Activated naive CD4-positive, alpha-beta T cell (primary cell): ENCODE measurements around the gene MYCN.

ENCODE experiments used
- DNase-seq, 4 experiments: peaks; one replicate each; lab custom pipeline; 2025; lab: John Stamatoyannopoulos, UW

The MYCN gene

DNA sequence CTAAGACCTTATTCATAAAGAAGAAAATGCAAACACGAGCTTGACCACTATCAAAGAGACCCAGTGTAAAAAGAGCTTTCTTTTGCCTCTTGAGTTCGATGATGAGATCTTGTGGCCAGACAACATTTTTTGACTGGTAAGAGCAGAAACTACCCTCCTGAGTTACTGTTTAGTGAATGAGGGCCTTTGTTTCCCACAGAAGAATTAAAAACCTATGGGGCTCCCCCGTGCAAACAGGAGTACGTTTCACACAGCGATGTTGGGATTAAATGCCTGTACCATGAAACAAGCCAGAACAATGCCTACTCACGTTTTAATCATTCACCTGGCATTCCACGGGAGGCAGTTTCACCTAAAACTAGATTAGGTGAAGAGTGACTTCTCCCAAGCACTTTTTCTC, 36.0 kb downstream of the MYCN start:
- DNase-seq = no peak

DNA sequence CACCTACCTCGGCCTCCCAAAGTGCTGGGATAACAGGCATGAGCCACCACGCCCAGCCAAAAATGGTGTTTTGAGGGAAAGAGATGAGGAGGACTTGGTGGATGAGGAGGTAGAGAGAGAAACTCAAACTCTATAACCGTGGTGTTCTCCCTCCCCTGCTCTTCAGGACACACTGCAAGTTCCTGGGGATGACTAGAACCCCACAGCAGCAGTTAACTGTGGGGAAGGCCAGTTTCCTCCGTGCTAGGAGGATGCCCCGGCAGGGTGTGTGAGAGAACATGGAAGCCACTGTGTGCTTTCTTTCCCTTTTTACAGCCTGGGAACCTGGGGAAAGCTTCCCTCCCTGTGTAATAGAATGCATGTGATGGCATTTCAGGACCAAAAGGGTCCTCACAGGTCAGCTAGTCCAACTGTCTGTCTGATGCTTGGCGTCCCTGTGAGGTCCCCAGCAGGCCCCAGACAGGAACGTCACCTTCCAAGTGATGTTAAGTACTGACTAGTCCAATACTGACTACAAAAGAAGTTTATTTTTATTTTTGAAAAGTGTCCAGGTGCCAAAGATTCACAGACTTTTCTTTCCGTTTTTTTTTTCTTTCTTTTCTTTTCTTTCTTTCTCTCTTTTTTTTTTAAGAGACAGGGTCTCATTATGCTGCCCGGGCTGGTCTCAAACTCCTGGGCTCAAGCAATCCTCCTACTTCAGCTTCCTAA, 38.9 kb downstream of the MYCN start:
- no peak for DNase-seq

DNA sequence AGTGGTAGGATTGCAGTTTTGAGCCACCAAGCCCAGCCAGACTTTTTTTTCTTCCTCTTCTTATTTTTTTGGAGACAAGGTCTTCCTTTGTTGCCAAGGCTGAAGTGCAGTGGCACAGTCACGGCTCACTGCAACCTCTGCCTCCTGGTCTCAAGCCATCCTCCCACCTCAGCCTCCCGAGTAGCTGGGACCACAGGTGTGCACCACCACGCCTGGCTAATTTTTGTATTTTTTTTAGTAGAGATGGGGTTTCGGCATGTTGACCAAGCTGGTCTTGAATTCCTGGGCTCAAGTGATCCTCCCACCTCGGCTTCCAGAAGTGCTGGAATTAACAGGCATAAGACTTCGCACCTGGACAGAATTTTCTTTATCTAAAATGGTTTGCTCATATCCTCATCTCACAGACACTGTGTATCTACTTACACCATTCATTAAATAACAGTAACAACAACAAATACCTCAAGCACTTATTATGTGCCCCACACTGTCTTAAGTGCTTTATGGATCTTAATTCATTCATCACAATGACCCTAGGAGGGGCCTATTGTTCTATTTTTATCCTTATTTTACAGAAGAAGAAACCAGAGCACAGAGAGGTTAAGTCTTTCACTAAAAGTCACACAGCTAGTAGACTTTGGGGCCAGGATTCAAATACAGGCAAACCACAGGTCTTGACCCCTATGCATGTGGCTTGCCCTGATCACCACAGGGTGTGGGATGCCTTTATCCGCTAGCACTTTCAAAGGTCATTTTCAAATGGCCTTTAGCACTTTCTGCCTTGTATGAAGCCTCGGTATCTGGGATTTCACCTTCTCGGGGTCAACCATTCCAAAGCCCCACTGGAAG, 39.6 kb downstream of the MYCN start:
- DNase-seq = no peak

DNA sequence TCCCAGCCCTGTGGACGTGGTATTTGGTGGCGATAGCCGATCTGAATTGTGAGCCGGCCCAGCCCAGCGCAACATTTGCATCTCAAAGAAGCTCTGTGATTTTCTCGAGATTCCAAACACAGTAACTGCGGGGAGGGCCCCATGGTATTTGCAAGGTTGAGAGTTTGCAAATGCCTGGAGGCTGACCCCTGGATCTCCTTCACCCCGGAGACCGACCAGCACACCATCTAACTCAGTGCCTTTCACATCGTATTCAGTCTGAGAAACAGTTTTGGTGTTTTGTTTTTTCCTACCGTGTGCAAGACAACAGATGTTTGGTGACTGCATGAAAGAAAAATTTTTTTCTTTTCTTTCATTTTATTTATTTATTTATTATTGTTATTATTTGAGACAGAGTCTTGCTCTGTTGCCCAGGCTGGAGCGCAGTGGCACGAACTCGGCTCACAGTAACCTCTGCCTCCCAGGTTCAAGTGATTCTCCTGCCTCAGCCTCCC, 40.3 kb downstream of the MYCN start:
- DNase-seq = no peak

DNA sequence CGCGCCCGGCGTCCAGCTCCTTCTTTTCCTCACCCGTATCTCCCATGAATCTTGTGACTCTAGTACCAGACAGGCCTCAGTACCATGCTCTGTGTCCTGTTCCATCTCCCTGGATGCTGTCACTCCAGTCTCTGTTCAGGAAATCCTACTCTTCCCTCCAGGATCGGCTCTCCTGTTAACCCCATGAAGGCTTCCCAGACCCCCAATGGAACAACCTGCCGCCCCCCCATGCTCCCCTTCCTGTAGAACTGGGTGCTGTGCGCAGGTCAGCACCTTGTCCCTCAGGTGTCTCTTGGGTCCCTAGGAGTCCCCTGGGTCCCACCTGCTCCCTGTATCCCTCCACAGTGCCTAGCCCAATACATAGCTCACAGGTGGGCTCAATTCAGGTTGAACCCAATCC, 41.3 kb downstream of the MYCN start:
- DNase-seq = no peak

DNA sequence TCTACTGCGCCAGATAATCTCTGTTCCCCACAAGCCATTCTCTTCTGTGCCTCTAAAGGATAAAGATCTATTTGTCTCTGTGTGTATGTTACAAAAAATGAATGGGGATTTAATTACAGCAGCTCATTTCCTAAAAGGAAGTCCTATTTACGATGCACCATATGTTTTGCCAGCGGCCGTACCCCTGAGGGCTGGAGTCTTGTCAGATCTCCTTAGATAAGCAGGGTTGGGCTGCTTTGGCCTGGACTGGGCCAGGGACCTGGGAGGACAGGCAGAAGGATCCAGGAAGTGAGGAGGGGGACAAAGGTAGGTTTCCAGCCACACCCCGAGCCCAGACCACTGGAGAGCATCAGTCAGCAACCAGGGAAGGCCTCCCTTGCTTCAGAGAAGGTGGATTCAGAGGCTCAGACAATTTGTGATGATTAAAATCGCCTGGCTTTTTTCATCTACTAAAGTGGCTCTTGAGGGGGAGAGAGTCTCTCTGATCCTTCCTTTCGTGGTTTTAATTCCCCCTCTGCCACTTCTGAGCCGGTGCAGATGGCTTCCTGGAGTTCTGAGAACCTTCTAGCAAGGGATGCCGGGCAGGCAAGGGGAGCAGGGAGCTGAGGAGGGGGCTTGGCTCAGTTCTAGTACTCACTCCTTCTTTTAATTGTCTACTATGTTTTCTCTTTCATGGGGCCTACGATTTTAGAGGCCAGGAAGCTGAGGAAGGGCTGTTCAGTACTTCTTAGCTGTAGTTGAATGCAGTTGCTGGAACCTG, 42.1 kb downstream of the MYCN start:
- no peak for DNase-seq

DNA sequence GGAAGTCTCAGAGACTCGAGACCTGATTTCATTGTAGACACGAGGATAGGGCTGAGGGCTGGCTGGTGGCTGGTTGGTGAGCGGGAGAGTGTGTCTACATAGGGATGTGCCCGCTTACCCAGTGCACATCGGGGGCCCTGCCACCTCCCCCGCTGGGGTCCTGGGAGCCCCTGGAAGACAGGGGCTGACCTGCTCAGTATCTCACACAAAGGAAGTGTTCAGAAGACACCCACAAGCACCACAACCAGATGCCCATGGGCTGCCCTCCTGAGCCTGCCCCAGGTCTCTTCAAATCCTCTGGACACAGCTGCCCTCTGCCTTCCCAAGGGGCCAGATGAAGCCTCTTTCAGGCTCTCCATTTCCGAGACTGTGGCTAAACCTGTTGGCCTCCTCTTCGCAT, 43.1 kb downstream of the MYCN start:
- no peak for DNase-seq

DNA sequence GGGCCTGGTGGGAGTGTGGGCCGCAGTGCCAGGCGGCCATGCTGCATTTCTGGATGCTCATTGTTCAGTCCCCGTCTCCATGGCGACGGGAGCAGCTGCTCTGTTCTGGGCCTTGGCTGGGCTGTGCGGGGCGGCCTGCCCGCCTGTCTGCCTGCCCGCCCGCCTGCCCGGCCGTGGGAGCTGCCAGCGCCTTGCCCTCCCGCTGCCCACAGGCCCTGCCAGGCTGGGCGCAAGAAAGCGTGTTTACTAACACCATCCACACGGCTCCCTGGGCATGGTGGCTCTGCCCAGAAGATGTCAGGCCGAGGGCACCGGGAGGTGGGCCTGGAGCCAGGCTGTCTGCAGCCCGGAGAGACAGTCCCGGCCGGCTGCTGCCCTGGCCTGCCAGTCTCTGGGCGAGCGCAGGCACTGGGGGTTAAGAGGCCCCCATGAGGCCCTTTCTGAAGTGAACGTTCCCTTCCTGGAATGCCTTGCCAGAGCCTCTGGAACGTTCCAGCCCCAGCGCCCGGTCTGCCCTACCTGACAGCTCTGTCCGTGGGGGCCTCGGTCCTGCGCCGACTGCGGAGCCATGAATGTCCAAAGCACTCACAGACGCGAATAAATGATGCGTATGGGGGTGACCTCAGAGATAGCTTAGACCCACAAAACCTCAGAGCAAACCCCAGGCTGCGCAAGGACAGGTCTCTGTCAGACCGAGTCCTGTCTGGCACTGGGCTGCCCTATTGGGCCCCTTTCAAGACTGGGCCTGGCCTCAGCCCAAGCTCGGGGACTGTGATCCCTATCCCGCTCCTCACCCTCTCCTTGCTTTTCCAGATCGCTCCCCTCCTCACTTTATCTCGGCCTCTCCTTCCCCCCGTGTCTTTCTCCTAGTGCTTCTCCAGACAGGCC, 44.3 kb downstream of the MYCN start:
- DNase-seq = no peak

DNA sequence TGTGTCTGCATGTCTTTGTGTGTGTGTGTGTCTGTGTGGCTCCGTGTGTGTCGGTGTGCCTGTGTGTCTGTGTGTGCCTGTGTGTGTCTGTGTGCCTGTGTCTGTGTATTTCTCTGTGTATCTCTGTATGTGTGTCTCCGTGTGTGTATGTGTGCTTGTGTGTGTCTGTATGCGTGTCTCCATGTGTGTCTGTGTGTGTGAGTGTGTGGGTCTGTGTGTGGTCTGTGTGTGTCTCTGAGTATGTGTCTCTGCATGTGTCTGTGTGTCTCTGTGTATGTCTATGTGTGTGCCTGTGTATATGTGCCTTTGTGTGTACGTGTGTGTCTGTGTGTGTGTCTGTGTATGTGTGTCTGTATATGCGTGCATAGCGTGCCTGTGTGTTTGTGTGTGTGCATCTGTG, 45.2 kb downstream of the MYCN start:
- DNase-seq = no peak

DNA sequence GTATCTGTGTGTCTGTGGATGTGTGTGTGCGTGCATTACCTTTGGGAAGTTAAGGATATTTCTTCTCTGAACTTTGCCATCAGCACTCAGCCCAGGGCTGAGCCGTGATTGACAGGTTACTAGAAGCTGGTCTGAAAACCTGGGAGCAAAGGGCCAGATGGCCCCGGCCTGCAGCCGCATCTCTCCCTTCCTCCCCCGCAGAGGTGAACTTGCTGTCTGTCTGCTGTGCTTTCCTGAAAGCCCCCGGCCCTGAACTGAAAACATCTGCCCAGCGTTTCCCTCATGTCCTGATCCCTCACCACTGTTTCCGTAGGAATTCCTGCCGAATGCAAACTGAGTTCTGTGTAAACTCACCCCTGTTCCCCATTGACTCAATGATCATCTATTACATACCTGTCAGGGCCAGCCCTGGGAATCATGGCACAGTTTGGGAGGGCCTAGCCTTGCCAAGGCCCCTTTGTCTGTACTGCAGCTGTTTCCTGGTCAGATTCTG, 45.8 kb downstream of the MYCN start:
- no peak for DNase-seq

DNA sequence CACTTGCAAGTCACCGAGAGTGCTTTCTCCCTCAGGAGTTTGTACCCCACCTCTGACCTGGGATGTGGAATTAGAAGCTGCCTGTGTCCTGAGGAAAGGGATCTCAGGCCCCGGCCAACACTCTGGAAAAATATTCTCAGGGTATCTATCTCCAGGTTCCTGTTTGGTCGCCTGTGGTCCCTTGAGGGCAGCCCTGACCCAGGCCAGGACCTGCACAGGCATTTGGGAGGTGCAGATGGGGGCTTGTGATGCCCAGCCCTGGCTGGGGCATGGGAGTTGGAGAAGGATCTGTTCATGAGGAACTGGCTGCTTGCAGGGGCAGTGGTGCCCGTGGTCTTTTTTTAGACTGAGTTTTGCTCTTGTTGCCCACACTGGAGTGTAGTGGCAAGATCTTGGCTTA, 46.3 kb downstream of the MYCN start:
- DNase-seq = no peak

DNA sequence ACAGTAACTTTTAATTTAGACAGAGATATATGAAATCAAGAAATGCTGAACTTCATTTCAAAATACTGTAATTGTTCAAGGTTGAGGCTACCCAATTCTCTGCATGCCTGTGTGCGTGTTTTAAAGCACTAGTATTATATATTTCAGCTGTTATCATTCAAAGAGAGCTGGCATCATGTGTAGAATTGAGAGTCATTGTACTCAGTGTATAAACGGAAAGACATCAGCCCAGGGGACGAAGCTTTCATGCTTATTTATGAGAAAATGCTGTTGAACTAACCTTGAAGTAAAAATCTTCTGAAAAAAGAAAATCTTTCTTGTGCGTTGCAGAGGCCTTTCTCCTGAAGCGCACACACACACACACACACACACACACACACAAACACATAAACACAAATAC, 48.4 kb downstream of the MYCN start:
- DNase-seq = no peak

DNA sequence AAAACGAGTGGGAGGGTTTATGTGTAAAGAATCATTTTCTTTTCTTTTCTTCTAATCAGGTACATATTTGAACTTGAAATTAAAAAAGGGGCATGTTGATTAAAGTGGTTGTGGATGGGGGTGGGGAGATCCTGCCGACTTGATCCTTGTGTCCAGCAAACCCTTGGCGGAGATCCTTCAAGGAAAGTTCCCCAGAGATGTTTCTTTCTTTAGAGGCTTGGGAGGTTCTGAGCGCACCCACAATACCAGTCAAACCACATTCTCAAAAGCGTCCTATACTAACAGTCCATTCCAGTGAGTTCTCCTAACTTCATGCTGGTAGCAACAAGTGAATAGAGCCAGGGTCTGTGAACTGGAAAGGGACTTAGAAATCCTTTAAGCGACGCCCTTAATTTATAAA, 49.2 kb downstream of the MYCN start:
- DNase-seq = no peak

DNA sequence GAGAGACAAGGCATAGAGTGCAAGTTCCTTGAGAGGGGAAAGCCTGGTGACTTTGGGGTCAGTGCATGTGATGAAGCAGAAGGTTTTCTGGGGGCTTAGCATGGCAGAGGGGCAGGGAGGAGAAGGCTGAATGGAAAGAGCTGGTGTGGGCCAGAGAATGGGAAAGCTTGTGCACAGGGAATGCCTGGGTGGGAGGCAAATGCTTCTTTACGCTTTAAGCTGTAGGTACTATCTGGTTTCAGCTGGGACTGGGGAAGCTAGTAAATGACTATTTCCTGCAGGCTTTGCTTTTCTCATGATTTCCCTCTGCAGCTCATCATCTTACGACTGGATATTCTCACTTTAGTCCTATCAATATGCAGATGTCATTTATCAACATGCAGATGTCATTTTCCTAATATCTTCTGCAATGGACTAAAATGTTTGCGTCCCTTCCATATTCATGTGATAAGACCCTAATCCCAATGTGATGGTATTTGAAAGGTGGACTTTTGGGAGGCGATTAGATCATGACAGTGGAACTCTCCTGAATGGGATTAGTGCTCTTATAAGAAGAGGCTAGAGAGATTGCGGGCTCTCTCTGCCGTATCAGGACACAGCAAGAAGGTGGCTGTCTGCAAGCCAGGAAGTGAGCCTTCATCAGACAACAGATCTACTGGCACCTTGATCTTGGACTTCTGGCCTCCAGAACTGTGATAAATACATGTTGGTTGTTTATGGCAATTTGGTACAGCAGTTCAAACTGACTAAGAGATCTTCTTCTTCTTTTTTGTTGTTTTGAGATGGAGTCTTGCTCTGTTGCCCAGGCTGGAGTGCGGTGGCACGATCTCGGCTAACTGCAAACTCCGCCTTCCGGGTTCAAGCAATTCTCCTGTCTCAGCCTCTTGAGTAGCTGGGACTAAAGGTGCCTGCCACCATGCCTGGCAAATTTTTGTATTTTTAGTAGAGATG, 50.1 kb downstream of the MYCN start:
- no peak for DNase-seq

DNA sequence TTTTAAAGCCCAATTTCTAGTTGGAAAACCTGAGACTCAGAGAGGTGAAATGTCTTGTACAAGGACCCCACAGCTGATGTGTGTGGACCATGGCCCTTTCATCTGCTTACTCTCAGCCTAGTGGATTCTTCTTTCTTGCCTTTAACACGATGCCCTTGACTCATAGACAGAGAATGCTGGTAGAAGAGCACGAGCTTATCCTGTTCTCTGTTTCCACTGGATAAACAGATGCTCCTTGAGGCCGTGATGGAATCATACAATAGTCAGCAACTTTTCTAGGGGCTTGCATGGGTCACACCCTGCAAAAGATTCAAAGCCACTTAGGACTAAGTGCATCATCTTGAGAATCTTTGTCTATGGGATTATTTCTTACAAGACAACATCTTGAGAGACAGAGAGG, 50.9 kb downstream of the MYCN start:
- no peak for DNase-seq

DNA sequence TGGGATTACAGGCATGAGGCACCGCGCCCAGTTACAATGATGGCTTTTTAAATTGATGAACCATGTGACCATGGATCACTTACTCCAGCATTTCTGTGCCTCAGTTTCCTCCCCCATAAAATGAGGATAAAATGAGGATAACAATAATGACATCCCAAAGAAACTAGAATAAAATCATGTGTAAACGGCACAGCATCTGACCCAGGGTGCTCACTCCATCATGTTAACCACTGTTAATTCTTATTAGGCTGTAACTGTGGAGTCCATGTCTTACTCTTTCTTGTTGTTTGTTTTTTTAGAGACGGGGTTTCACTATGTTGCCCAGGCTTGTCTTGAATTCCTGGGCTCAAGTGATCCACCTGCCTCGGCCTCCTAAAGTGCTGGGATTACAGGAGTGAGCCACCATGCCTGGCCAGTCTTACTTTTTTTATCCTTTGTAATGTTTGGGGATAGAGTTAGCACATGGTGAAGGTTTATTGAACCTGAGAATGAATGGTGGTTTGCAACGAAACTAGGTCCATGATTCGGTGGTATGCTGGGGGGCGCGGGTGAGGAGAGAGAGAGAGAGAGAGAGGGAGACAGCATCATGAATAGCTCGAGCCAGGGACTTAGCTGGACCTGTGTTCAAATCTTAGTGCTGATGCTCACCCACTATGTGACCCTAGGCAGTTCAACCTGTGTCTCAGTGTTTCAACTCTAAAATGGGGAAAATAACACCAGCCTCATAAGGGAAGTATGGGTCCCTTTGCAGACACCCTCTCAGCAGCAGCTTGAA, 52.3 kb downstream of the MYCN start:
- no peak for DNase-seq

DNA sequence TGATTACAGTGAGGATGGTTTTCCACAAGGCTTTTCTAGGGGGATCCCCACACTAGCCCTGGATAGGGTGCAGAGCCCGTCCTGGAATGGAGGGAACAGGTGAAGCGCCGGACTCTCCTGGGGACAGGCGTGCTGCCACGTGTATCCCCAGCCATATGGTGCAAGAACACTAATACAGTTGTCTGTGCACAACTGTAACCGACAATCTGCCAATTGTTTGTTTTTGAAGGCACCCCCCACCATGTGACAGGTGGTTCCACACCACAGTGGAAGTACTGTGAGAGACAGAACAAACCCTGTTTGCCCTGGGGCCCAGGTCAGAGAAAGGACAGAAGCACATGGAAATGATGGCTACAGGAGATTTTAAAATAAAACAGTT, 52.9 kb downstream of the MYCN start:
- DNase-seq = no peak

DNA sequence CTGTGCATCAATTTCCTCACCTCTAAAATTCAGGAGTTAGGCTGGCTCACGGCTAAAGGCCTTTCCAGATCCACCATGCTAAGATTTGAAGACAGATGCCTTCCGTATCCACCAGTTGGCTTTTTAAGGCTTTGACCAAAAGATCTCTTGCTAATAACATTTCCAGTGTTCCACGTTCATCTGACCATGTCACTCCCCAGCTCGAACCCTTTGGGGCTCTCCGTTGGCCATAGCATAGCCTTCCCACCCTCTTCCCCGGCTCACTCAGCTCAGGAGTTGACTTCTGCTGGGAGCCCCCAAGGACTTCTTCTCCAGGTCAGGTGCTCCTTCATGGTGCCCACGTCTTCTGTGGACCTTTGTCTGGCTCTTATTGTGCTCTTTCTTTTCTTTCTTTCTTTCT, 53.3 kb downstream of the MYCN start:
- DNase-seq = no peak

DNA sequence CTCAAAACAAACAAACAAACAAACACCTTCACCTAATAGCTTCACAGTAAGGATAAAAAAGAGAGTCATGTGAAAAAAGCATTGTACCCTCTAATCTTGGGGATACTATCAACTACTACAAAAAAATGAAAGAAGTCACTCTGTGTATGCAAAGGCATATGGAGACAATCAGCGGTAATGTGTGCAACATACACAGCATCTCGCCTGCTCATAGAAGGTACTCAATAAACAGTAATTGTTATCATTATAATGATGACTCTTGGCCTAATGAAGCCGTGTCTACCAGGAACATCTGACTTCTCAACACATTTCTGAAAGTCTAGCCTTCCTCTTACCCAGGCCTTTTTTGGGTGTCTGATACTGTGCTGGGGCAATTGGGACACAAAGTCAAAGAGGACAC, 55.3 kb downstream of the MYCN start:
- DNase-seq = no peak
